Gastroesophageal sphincter (tissue), 3 donors: ENCODE data around the gene TEDC1.

ENCODE experiments used
- CTCF ChIP-seq, 4 experiments: fragments of 200-600 bp in 2 of 4; fragments of 450-650 bp in 2 of 4; sonication (generic) in 1 of 4; IDR thresholded peaks; one replicate each; pipeline ENCODE4 v1.5.1; 2017 to 2019; ENCODE audit warnings: antibody characterized with exemption in 4 of 4, mild to moderate bottlenecking in 2 of 4, moderate library complexity in 2 of 4
- EP300 ChIP-seq: sonication (generic); formaldehyde crosslinking; IDR thresholded peaks from one replicate; pipeline ENCODE4 v1.6.1; 2017; ENCODE audit warnings: antibody characterized with exemption, mild to moderate bottlenecking

- TF ChIP-seq CTCF (IDR thresholded peaks at IDR 0.05) (peak in 3 of 4 experiments; percentile 93 to 96 (median 96)), EP300 (no peak)
Observed at GRCh38 chr14:105448706-105449111, 42.3 kb upstream of the TEDC1 start.
